Measurements from ENCODE around the gene F8.
"Not testable (repeated sequence)": the region's sequence is repeated elsewhere in the genome, so short reads cannot be mapped to it uniquely, and the experiment has no call there.

The F8 gene

GRCh38 chrX:155009994-155010472 is 12.5 kb downstream of the F8 start:
- Mint-ChIP-seq H3K9me3 (no peaks in the 10 kb centered on the region), H3K4me3 (no peak overlapping the region), H3K27me3 (no peaks in the 10 kb centered on the region), H3K4me1 (no peaks in the 10 kb centered on the region), H3K27ac (no peak overlapping the region)
- DNase-seq (no peak), ATAC-seq (no peak)

GRCh38 chrX:155008578-155008977 is 13.9 kb downstream of the F8 start:
- not testable (repeated sequence) for H3K27ac Mint-ChIP-seq, H3K27me3 Mint-ChIP-seq, H3K4me3 Mint-ChIP-seq, ATAC-seq, DNase-seq, H3K9me3 Mint-ChIP-seq, H3K4me1 Mint-ChIP-seq

- H3K27ac Mint-ChIP-seq, H3K4me1 Mint-ChIP-seq, H3K4me3 Mint-ChIP-seq, DNase-seq, H3K9me3 Mint-ChIP-seq, ATAC-seq, H3K27me3 Mint-ChIP-seq: not testable (repeated sequence)
Observed at GRCh38 chrX:155006913-155007671, 15.4 kb downstream of the F8 start.

GRCh38 chrX:155006379-155006778 is 16.1 kb downstream of the F8 start:
- not testable (repeated sequence) for ATAC-seq, H3K9me3 Mint-ChIP-seq, H3K4me3 Mint-ChIP-seq, DNase-seq, H3K27me3 Mint-ChIP-seq, H3K4me1 Mint-ChIP-seq, H3K27ac Mint-ChIP-seq

- Mint-ChIP-seq H3K27me3 (peaks cover 13% of the 10 kb centered on the region), H3K4me3 (no peak overlapping the region), H3K27ac (no peak overlapping the region), H3K9me3 (no peaks in the 10 kb centered on the region), H3K4me1 (peaks cover 8% of the 10 kb centered on the region)
- ATAC-seq (no peak), DNase-seq (no peak)
Observed at GRCh38 chrX:155005190-155005589, 17.3 kb downstream of the F8 start.

- H3K4me3 Mint-ChIP-seq, result no peak overlapping the region
- DNase-seq (no peak), ATAC-seq (peak; percentile 56)
- H3K27me3 Mint-ChIP-seq, result peaks cover 27% of the 10 kb centered on the region
- H3K27ac Mint-ChIP-seq, result no peak overlapping the region
- H3K9me3 Mint-ChIP-seq, result no peaks in the 10 kb centered on the region
- H3K4me1 Mint-ChIP-seq, result peaks cover 8% of the 10 kb centered on the region
Observed at GRCh38 chrX:155001873-155002272, 20.6 kb downstream of the F8 start.

GRCh38 chrX:155000841-155001240 is 21.7 kb downstream of the F8 start:
- Mint-ChIP-seq H3K4me3 (no peak overlapping the region), H3K9me3 (no peaks in the 10 kb centered on the region), H3K4me1 (peaks cover 8% of the 10 kb centered on the region), H3K27ac (no peak overlapping the region), H3K27me3 (peaks cover 27% of the 10 kb centered on the region)
- DNase-seq, result no peak
- no peak for ATAC-seq

- Mint-ChIP-seq H3K4me1 (peaks cover 8% of the 10 kb centered on the region), H3K4me3 (no peak overlapping the region), H3K27ac (no peak overlapping the region), H3K9me3 (no peaks in the 10 kb centered on the region), H3K27me3 (peaks cover 25% of the 10 kb centered on the region)
- ATAC-seq (no peak), DNase-seq (no peak)
Observed at GRCh38 chrX:154998204-154998880, 24.2 kb downstream of the F8 start.

- no peaks in the 10 kb centered on the region for H3K9me3 Mint-ChIP-seq
- no peaks in the 10 kb centered on the region for H3K27me3 Mint-ChIP-seq
- peak overlapping the region in 1 of 2 donors; percentile 66 for H3K4me3 Mint-ChIP-seq
- peak; percentile 55 for ATAC-seq
- H3K4me1 Mint-ChIP-seq, result peaks cover 24% of the 10 kb centered on the region
- peak overlapping the region in 1 of 2 donors; percentile 78 for H3K27ac Mint-ChIP-seq
- no peak for DNase-seq
Observed at GRCh38 chrX:154991476-154991875, 31.0 kb downstream of the F8 start.

- Mint-ChIP-seq H3K4me1 (peaks cover 24% of the 10 kb centered on the region), H3K4me3 (peak overlapping the region; percentile 42 to 51), H3K27me3 (no peaks in the 10 kb centered on the region), H3K9me3 (no peaks in the 10 kb centered on the region), H3K27ac (peak overlapping the region; percentile 48 to 78)
- peak in 1 of 2 donors; percentile 2 for DNase-seq
- peak; percentile 37 for ATAC-seq
Observed at GRCh38 chrX:154991039-154991438, 31.5 kb downstream of the F8 start.

- DNase-seq (no peak), ATAC-seq (peak; percentile 66)
- peaks cover 24% of the 10 kb centered on the region for H3K4me1 Mint-ChIP-seq
- H3K27ac Mint-ChIP-seq, result no peak overlapping the region
- no peaks in the 10 kb centered on the region for H3K9me3 Mint-ChIP-seq
- no peaks in the 10 kb centered on the region for H3K27me3 Mint-ChIP-seq
- H3K4me3 Mint-ChIP-seq, result peak overlapping the region in 1 of 2 donors; percentile 42
Observed at GRCh38 chrX:154990496-154990895, 32.0 kb downstream of the F8 start.

- Mint-ChIP-seq H3K27ac (no peak overlapping the region), H3K9me3 (no peaks in the 10 kb centered on the region), H3K4me3 (no peak overlapping the region), H3K4me1 (peaks cover 24% of the 10 kb centered on the region), H3K27me3 (no peaks in the 10 kb centered on the region)
- DNase-seq (no peak), ATAC-seq (no peak)
Observed at GRCh38 chrX:154988719-154989118, 33.8 kb downstream of the F8 start.

- no peak overlapping the region for H3K4me3 Mint-ChIP-seq
- H3K9me3 Mint-ChIP-seq, result no peaks in the 10 kb centered on the region
- H3K4me1 Mint-ChIP-seq, result peaks cover 24% of the 10 kb centered on the region
- no peaks in the 10 kb centered on the region for H3K27me3 Mint-ChIP-seq
- ATAC-seq (no peak), DNase-seq (no peak)
- H3K27ac Mint-ChIP-seq, result no peak overlapping the region
Observed at GRCh38 chrX:154987940-154988339, 34.6 kb downstream of the F8 start.

GRCh38 chrX:154986826-154987575 is 35.5 kb downstream of the F8 start:
- Mint-ChIP-seq H3K4me3 (no peak overlapping the region), H3K27me3 (no peaks in the 10 kb centered on the region), H3K27ac (no peak overlapping the region), H3K9me3 (no peaks in the 10 kb centered on the region), H3K4me1 (peaks cover 21% of the 10 kb centered on the region)
- ATAC-seq (no peak), DNase-seq (no peak)

GRCh38 chrX:154981116-154981411 is 41.5 kb downstream of the F8 start:
- no peaks in the 10 kb centered on the region for H3K9me3 Mint-ChIP-seq
- DNase-seq (no peak), ATAC-seq (no peak)
- H3K4me1 Mint-ChIP-seq, result peaks cover 18% of the 10 kb centered on the region
- no peaks in the 10 kb centered on the region for H3K27me3 Mint-ChIP-seq
- H3K4me3 Mint-ChIP-seq, result peak overlapping the region; percentile 80 to 84
- H3K27ac Mint-ChIP-seq, result peak overlapping the region in 1 of 2 donors; percentile 49

Measured in stimulated activated naive CD8-positive, alpha-beta T cell treated with anti-CD3 and anti-CD28 coated beads, Interleukin-15, amount 100 ng/mL, for 72 hours (primary cell).